ENCODE results near the gene SPEM1. TPM values are rescaled to one million over a fixed set of nuclear protein-coding genes. Genes with fewer than 3 reads are reported as not detected.

Gene SPEM1
- total RNA-seq, 4 donors from 2014 or later: not detected

GRCh38 chr17:7465597-7466275 lies 45.6 kb downstream of the SPEM1 start:
- peak overlapping the region; percentile 43 to 71 (median 64) for H3K27ac ChIP-seq (replicated peaks in 1 of 4)
- H3K4me3 ChIP-seq: no peak overlapping the region
- no peak for DNase-seq (ENCODE audit: extremely low spot score)
- peaks cover 39 to 58% (median 55%) of the 10 kb centered on the region in 4 donors for H3K4me1 ChIP-seq
- 95% methylated on average over 24 of the region's 33 CpGs for WGBS
- H3K9me3 ChIP-seq: no peaks in the 10 kb centered on the region
- no peak for TF ChIP-seq EP300 (IDR thresholded peaks at IDR 0.05)
- no peak for TF ChIP-seq POLR2AphosphoS5 (IDR thresholded peaks at IDR 0.05)
- no peak for TF ChIP-seq POLR2A (IDR thresholded peaks at IDR 0.05; ENCODE audit: low read depth)
- no peak for TF ChIP-seq CTCF (IDR thresholded peaks at IDR 0.05)
- peaks cover 26 to 71% (median 52%) of the 10 kb centered on the region in 4 donors for H3K36me3 ChIP-seq
- no peaks in the 10 kb centered on the region for H3K27me3 ChIP-seq
- intact Hi-C loops (cut with DNase I): no loop called here

- H3K4me1 ChIP-seq: peaks cover 43 to 63% (median 57%) of the 10 kb centered on the region in 4 donors
- no peak for DNase-seq (ENCODE audit: extremely low spot score)
- 80% methylated on average over 9 of the region's 9 CpGs for WGBS
- H3K4me3 ChIP-seq: no peak overlapping the region
- peaks cover 26 to 65% (median 52%) of the 10 kb centered on the region in 4 donors for H3K36me3 ChIP-seq
- intact Hi-C loops (cut with DNase I): no loop called here
- peak overlapping the region; percentile 43 to 71 (median 64) for H3K27ac ChIP-seq (replicated peaks in 1 of 4)
- H3K9me3 ChIP-seq: no peaks in the 10 kb centered on the region
- no peak for TF ChIP-seq EP300 (IDR thresholded peaks at IDR 0.05)
- TF ChIP-seq POLR2A (IDR thresholded peaks at IDR 0.05; ENCODE audit: low read depth): no peak
- no peak for TF ChIP-seq CTCF (IDR thresholded peaks at IDR 0.05)
- no peaks in the 10 kb centered on the region for H3K27me3 ChIP-seq
Observed at GRCh38 chr17:7466318-7466638, 46.2 kb downstream of the SPEM1 start.

DNA sequence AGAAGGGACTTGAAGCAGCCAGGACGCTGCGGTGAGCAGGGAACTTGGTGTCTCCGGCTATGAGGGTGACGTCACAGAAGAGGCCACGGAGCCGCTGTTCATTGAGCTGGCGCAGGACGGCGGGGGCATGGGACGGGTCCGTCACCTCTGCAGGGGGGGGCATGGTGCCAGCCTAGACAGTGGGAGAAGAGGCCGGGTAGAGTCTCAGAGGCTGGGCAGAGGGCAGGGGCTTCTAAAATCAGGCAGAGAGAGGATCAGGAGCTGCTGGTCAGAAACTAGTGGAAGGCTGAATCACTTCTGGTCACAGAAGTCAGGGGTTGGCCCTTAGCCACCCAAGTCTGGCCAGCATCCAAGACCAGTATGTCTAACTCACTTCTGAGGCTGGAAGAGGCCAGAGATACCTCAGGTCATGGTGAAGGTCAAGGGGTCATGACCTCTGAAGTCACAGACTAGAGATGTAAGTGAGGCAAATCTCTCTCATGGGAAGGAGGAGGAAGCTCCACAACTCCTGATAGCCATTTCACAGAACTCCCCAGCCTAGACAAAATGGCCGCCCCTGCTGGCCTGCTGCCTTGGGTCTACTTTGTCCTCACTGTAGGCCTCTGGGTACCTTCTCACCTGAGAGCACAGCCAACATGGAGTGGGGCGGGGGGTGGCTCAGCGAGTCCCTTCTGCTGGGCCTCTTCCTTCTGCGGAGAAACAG lies 46.7 kb downstream of the SPEM1 start:
- no peak for TF ChIP-seq CTCF (IDR thresholded peaks at IDR 0.05)
- TF ChIP-seq POLR2A (IDR thresholded peaks at IDR 0.05; ENCODE audit: low read depth): no peak
- TF ChIP-seq POLR2AphosphoS5 (IDR thresholded peaks at IDR 0.05): peak in 1 of 2 donors; percentile 55
- no peak for TF ChIP-seq EP300 (IDR thresholded peaks at IDR 0.05)
- H3K9me3 ChIP-seq: no peaks in the 10 kb centered on the region
- H3K36me3 ChIP-seq: peaks cover 26 to 60% (median 49%) of the 10 kb centered on the region in 4 donors
- H3K4me3 ChIP-seq: peak overlapping the region in 1 of 4 donors; percentile 18
- intact Hi-C loops (cut with DNase I): no loop called here
- no peak for DNase-seq (ENCODE audit: extremely low spot score)
- WGBS: 78% methylated on average over 16 of the region's 16 CpGs
- no peaks in the 10 kb centered on the region for H3K27me3 ChIP-seq
- H3K4me1 ChIP-seq: peaks cover 43 to 68% (median 61%) of the 10 kb centered on the region in 4 donors
- H3K27ac ChIP-seq (replicated peaks in 1 of 4): peak overlapping the region; percentile 43 to 71 (median 64)

GRCh38 chr17:7467498-7467897 lies 47.4 kb downstream of the SPEM1 start:
- TF ChIP-seq POLR2AphosphoS5 (IDR thresholded peaks at IDR 0.05) (no peak), CTCF (IDR thresholded peaks at IDR 0.05) (no peak), EP300 (IDR thresholded peaks at IDR 0.05) (no peak), POLR2A (IDR thresholded peaks at IDR 0.05; ENCODE audit: low read depth) (no peak)
- Histone ChIP-seq H3K4me1 (peaks cover 50 to 72% (median 67%) of the 10 kb centered on the region in 4 donors), H3K4me3 (no peak overlapping the region), H3K27me3 (no peaks in the 10 kb centered on the region), H3K36me3 (peaks cover 22 to 53% (median 42%) of the 10 kb centered on the region in 4 donors), H3K9me3 (no peaks in the 10 kb centered on the region), H3K27ac (replicated peaks in 1 of 4) (peak overlapping the region; percentile 43 to 71 (median 64))
- no peak for DNase-seq (ENCODE audit: extremely low spot score)
- intact Hi-C loops (cut with DNase I): no loop called here
- 100% methylated on average over 3 of the region's 3 CpGs for WGBS
